Measurements from ENCODE around the gene ADPRHL1. TPM values are rescaled to one million over a fixed set of nuclear protein-coding genes. Genes with fewer than 3 reads are reported as not detected.

The ADPRHL1 gene
- 0.56 and 0.58 TPM in 2 replicates for total RNA-seq

DNA sequence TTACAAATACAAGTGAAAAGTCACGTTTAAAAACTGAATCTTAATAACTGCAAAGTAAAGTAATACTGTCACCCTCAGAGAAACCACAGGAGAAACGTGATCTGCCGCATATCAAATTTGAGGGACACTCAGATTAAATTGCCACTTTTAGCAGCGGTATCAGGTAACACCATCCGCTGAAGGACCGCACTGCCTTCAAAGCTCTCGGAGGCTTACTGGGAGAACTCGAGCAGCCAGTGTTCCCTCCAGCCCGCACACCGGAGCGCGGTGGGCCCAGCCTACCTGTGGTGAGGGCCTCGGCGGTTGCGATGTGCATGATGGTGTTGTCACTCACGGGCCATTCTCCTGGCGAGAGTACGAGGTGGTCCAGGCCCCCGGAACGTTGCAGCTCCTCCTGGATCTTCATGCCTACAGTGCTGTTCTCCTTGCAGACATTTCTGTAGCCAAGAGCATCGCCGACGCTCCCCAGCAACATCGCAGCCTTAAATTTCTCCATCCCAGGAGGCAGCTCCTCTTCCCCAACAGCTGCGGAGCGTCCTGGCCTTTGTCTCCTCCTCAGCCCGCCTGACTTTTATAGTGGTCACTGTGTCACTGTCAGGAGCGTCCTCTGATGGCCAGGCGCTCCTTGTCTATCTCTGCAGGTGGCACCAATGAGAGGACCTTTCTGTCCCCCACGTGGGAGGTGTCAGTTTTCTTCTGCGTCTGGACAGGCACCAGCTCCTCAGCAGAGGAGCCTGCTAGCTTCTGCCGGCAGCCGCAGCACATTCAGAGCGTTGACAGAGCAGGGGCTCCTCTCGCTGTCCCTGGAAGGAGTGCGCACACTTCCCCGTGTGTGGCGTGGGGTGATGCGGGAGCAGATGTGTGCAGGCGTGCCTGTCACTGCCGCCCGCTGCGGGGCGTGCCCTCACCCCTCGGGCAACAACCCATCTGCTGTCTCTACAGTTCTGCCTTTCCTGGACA, at the start of gene ADPRHL1:
TSS of gene ADPRHL1 (minus strand) at position 547 of the 960 bp plus-strand sequence. CDS start at position 496, 51 bp downstream.

DNA sequence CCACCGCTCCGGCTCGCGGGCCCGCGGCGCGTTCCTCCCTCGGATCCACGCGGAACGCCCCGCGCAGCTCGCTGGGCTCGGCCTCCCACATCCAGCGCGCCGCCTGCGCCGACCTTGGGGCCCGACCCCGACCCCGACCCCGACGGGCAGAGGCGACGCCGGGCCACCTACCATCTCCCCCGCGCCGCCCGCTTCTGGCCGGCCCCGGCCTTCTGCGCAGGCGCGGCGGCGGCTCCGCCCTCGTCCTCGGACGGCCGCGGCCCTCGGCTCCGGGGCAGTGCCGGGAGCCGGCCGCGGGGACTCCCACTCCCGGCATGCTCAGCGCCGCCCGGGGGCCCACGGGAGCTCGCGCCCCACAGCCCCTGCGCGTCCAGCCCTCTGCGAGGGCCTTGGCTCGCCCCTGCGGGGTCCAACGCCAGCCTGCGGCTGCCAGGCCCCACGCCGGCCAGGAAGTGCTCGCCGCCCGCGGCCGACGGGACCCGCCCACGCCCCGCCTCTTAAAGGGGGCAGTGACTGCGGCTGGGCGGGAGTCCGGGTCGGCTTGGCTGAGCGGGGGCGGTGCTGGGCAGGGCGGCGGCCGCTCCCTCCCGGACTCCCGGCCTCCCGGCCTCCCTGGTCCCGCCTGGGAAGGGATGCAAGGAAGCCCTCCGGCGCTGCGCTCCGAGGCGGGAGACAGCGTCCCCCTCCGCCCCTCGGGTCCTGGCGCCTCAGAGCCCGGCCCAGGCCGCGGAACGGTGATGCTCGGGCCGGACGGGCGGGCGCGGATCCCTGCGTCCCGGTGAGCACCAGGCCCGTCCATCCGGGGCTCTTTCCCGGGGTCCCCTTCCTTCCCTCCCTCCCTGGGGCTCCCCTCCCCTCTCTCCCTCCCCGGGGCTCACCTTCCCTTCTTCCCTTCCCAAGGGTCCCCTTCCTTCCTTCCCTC, 37.5 kb upstream of the ADPRHL1 start, which contains the start of gene DCUN1D2:
TSS of gene DCUN1D2 (minus strand) at position 216 of the 922 bp plus-strand sequence. CDS start at position 174, 42 bp downstream.

Other genes with a start within 250 kb of the ADPRHL1 start
- 63.8 and 80.1 TPM in 2 replicates for gene PCID2, start 244.8 kb downstream of the ADPRHL1 start, total RNA-seq
- 150 and 157 TPM in 2 replicates for gene CUL4A, start 243.9 kb downstream of the ADPRHL1 start, total RNA-seq
- 92.0 and 197 TPM in 2 replicates for gene LAMP1, start 156.2 kb downstream of the ADPRHL1 start, total RNA-seq
- gene GRTP1, start 89.4 kb downstream of the ADPRHL1 start, total RNA-seq = 0.38 and 0.85 TPM in 2 replicates
- gene DCUN1D2, start 37.2 kb upstream of the ADPRHL1 start, total RNA-seq = 6.3 and 6.8 TPM in 2 replicates
- 27.6 and 89.3 TPM in 2 replicates for gene TFDP1, start 131.3 kb upstream of the ADPRHL1 start, total RNA-seq
- not detected in 2 replicates for gene ATP4B, start 204.7 kb upstream of the ADPRHL1 start, total RNA-seq
- gene GRK1, start 213.7 kb upstream of the ADPRHL1 start, total RNA-seq = 0.85 TPM in 1 of 2 replicates, not detected in the other

All from regular cardiac myocyte (primary cell).